Body of pancreas (tissue), 4 donors: ENCODE measurements around the gene ZC3H12D.

ENCODE experiments used
- CTCF ChIP-seq, 7 experiments: fragments of 450-650 bp in 4 of 7; fragments of 200-600 bp in 3 of 7; sonication (generic) in 3 of 7; IDR thresholded peaks; one replicate each; pipeline ENCODE4 v1.5.1; 2016 to 2019; ENCODE audit warnings: antibody characterized with exemption in 7 of 7
- POLR2A ChIP-seq, 3 donors: fragments of 450-650 bp; IDR thresholded peaks; one replicate each; pipeline ENCODE4 v1.6.1; 2016; ENCODE audit warnings: antibody characterized with exemption in 3 of 3, mild to moderate bottlenecking in 2 of 3

GRCh38 chr6:149429427-149430360 lies 55.1 kb downstream of the ZC3H12D start:
- TF ChIP-seq CTCF (IDR thresholded peaks at IDR 0.05): no peak
- TF ChIP-seq POLR2A (IDR thresholded peaks at IDR 0.05): no peak
